OCI-LY7 (cell line): ENCODE results near the gene DBNL. TPM values are rescaled to one million over a fixed set of nuclear protein-coding genes. Genes with fewer than 3 reads are reported as not detected.

Source experiments
- BruUV-seq: library from RNA; stranded (reverse); fragments of 400-500 nt; replicated peaks from 2 replicates; lab custom pipeline; 2021; lab: Mats Ljungman, UMichigan
- CTCF ChIA-PET: fragments of 300-600 bp; sonication (Branson Sonifier 250); formaldehyde crosslinking; loops from one replicate; lab custom pipeline; 2022; ENCODE audit warnings: antibody characterized with exemption; ENCODE audit not compliant: unreplicated experiment; lab: Charles Lee
- POLR2A ChIA-PET: fragments of 300-600 bp; sonication (Branson Sonifier 250); formaldehyde crosslinking; loops from one replicate; lab custom pipeline; 2022; ENCODE audit warnings: antibody characterized with exemption; lab: Charles Lee
- DNase-seq: peaks from one replicate; pipeline ENCODE4 v3.0.0-alpha.2; 2015; ENCODE audit warnings: low spot score
- H2AFZ ChIP-seq: fragments of 200-600 bp; sonication (generic), shearing (Covaris generic); 2 replicates; pipeline ENCODE4 v1.6.1; 2014; ENCODE audit warnings: mild to moderate bottlenecking, antibody characterized with exemption, low read length, moderate library complexity
- H3K27ac ChIP-seq: fragments of 200-600 bp; sonication (generic); 2 replicates; pipeline ENCODE4 v1.5.1; 2014; ENCODE audit warnings: mixed run types, low read depth, mild to moderate bottlenecking, moderate library complexity, low read length, inconsistent platforms; ENCODE audit not compliant: poor library complexity, severe bottlenecking
- H3K36me3 ChIP-seq: fragments of 200-600 bp; sonication (generic); 2 replicates; pipeline ENCODE4 v1.6.1; 2014; ENCODE audit warnings: mild to moderate bottlenecking, antibody characterized with exemption, low read length, moderate library complexity, mixed read lengths; ENCODE audit not compliant: insufficient read depth
- H3K4me1 ChIP-seq: fragments of 200-600 bp; sonication (generic); 2 replicates; pipeline ENCODE4 v1.5.1; 2014; ENCODE audit warnings: mild to moderate bottlenecking, low read length; ENCODE audit not compliant: insufficient read depth, poor library complexity, severe bottlenecking
- H3K4me2 ChIP-seq: fragments of 200-600 bp; sonication (generic); 2 replicates; pipeline ENCODE4 v1.6.1; 2014; ENCODE audit warnings: mild to moderate bottlenecking, low read length
- H3K4me3 ChIP-seq: fragments of 200-600 bp; sonication (generic); 2 replicates; pipeline ENCODE4 v1.5.1; 2014; ENCODE audit warnings: mild to moderate bottlenecking, low read depth, low read length; ENCODE audit not compliant: poor library complexity, severe bottlenecking
- H3K79me2 ChIP-seq: fragments of 200-600 bp; sonication (generic); 2 replicates; pipeline ENCODE4 v1.6.1; 2016; ENCODE audit warnings: low read depth, mild to moderate bottlenecking, low read length, moderate library complexity, mixed read lengths; ENCODE audit not compliant: insufficient read depth
- H3K9me2 ChIP-seq: fragments of 200-600 bp; sonication (generic); 2 replicates; pipeline ENCODE4 v1.6.1; 2016; ENCODE audit warnings: mild to moderate bottlenecking, low read length, mixed read lengths; ENCODE audit not compliant: insufficient read depth
- H3K9me3 ChIP-seq: fragments of 200-600 bp; sonication (generic); 2 replicates; pipeline ENCODE4 v1.6.1; 2014; ENCODE audit warnings: mild to moderate bottlenecking, mixed run types, low read length, mixed read lengths
- H4K20me1 ChIP-seq: fragments of 200-600 bp; sonication (generic); 2 replicates; pipeline ENCODE4 v1.6.1; 2014; ENCODE audit warnings: mild to moderate bottlenecking, antibody characterized with exemption, low read length, moderate library complexity, mixed read lengths; ENCODE audit not compliant: insufficient read depth
- CTCF ChIP-seq: fragments of 200-600 bp; sonication (generic); conservative IDR thresholded peaks from 2 replicates; pipeline ENCODE4 v1.5.1; 2014; ENCODE audit warnings: mild to moderate bottlenecking, antibody characterized with exemption, low read length, moderate library complexity, mixed read lengths
- EZH2phosphoT487 ChIP-seq: fragments of 200-600 bp; sonication (generic); IDR thresholded peaks from 2 replicates; pipeline ENCODE4 v1.6.1; 2018; ENCODE audit warnings: low read depth, borderline replicate concordance, mild to moderate bottlenecking, mixed run types, antibody characterized with exemption, low read length, moderate library complexity, mixed read lengths
- intact Hi-C: fragments of 100-400 bp; cut with micrococcal nuclease; formaldehyde crosslinking; loops from one replicate; pipeline ENCODE4 v1.10.0; 2022; ENCODE audit not compliant: unreplicated experiment
- total RNA-seq, 2 experiments: library from RNA; depleted of rRNA in 1 of 2; stranded (reverse); fragments of >200 nt in 1 of 2; shearing (Covaris generic) in 1 of 2; gene quantifications; 2 replicates each; pipeline ENCODE4 v1.2.3, GENCODE V29; 2014 to 2022

The DBNL gene
- total RNA-seq, 2 experiments from 2014 or later: 124 to 137 TPM

GRCh38 chr7:44052771-44053365, 8.4 kb downstream of the DBNL start:
- H3K27ac ChIP-seq: no peak overlapping the region
- no peaks in the 10 kb centered on the region for H3K9me3 ChIP-seq
- H3K9me2 ChIP-seq: no peaks in the 10 kb centered on the region
- peaks cover 90% of the 10 kb centered on the region for H3K36me3 ChIP-seq
- H3K4me1 ChIP-seq: peaks cover 12% of the 10 kb centered on the region
- TF ChIP-seq EZH2phosphoT487: no peak
- TF ChIP-seq CTCF: no peak
- POLR2A ChIA-PET: no interaction called here
- CTCF ChIA-PET: no interaction called here
- H3K4me3 ChIP-seq: no peak overlapping the region
- no peak overlapping the region for H2AFZ ChIP-seq
- H3K79me2 ChIP-seq: peaks cover 15% of the 10 kb centered on the region; the same call in 1 of the 2 replicates
- DNase-seq: no peak
- no TSS peak for BruUV-seq
- intact Hi-C loops: no loop called here
- H4K20me1 ChIP-seq: no peaks in the 10 kb centered on the region; the same call in 1 of the 2 replicates
- H3K4me2 ChIP-seq: no peak overlapping the region

- BruUV-seq: no TSS peak
- Histone ChIP-seq H3K9me3 (no peaks in the 10 kb centered on the region), H3K36me3 (peaks cover 97% of the 10 kb centered on the region), H3K9me2 (no peaks in the 10 kb centered on the region), H3K27ac (no peak overlapping the region), H3K79me2 (peaks cover 6% of the 10 kb centered on the region; the same call in 1 of the 2 replicates), H2AFZ (no peak overlapping the region), H3K4me3 (no peak overlapping the region), H3K4me1 (peaks cover 24% of the 10 kb centered on the region), H3K4me2 (no peak overlapping the region), H4K20me1 (no peaks in the 10 kb centered on the region)
- no peak for TF ChIP-seq EZH2phosphoT487
- intact Hi-C loops: no loop called here
- no peak for DNase-seq
- CTCF ChIA-PET: no interaction called here
- POLR2A ChIA-PET: no interaction called here
These were observed 12.2 kb downstream of the DBNL start for GRCh38 chr7:44056681-44057080.

- ChIA-PET CTCF (no interaction called here), POLR2A (no interaction called here)
- BruUV-seq: no TSS peak
- Histone ChIP-seq H4K20me1 (no peaks in the 10 kb centered on the region), H3K4me2 (no peak overlapping the region), H3K9me3 (no peaks in the 10 kb centered on the region), H3K4me3 (no peak overlapping the region), H3K79me2 (peaks cover 6% of the 10 kb centered on the region; the same call in 1 of the 2 replicates), H3K9me2 (no peaks in the 10 kb centered on the region), H2AFZ (no peak overlapping the region), H3K36me3 (peaks cover 97% of the 10 kb centered on the region), H3K27ac (no peak overlapping the region), H3K4me1 (peaks cover 24% of the 10 kb centered on the region)
- intact Hi-C loops: no loop called here
- TF ChIP-seq EZH2phosphoT487 (no peak), CTCF (no peak)
- no peak for DNase-seq
These were observed 12.8 kb downstream of the DBNL start for GRCh38 chr7:44057181-44057848.
